BE2C (cell line): ENCODE measurements around the gene CHST5.
"Not testable (repeated sequence)": the region's sequence is repeated elsewhere in the genome, so short reads cannot be mapped to it uniquely, and the experiment has no call there.

Experiments used
- DNase-seq: peaks from one replicate; pipeline ENCODE4 v3.0.0-alpha.2; 2020
- H3K27me3 ChIP-seq: fragments of 250-450 bp; sonication (Bioruptor Pico); 2 replicates; pipeline ENCODE4 v1.5.1; 2020; ENCODE audit warnings: mild to moderate bottlenecking
- H3K36me3 ChIP-seq: fragments of 250-450 bp; sonication (Bioruptor Pico); 2 replicates; pipeline ENCODE4 v1.5.1; 2020; ENCODE audit warnings: mild to moderate bottlenecking
- H3K4me1 ChIP-seq: fragments of 250-450 bp; sonication (Bioruptor Pico); 2 replicates; pipeline ENCODE4 v1.5.1; 2020
- H3K4me3 ChIP-seq: 2 replicates; pipeline ENCODE4 v1.5.1; 2011; ENCODE audit warnings: low read depth, low read length
- H3K9me3 ChIP-seq: fragments of 250-450 bp; sonication (Bioruptor Pico); 2 replicates; pipeline ENCODE4 v1.5.1; 2020
- TF ChIP-seq, protein P1 (sequence below): IDR thresholded peaks from 2 replicates; pipeline ENCODE4 v1.5.1; 2012; ENCODE audit warnings: mild to moderate bottlenecking, low read depth, low read length

The CHST5 gene

DNA sequence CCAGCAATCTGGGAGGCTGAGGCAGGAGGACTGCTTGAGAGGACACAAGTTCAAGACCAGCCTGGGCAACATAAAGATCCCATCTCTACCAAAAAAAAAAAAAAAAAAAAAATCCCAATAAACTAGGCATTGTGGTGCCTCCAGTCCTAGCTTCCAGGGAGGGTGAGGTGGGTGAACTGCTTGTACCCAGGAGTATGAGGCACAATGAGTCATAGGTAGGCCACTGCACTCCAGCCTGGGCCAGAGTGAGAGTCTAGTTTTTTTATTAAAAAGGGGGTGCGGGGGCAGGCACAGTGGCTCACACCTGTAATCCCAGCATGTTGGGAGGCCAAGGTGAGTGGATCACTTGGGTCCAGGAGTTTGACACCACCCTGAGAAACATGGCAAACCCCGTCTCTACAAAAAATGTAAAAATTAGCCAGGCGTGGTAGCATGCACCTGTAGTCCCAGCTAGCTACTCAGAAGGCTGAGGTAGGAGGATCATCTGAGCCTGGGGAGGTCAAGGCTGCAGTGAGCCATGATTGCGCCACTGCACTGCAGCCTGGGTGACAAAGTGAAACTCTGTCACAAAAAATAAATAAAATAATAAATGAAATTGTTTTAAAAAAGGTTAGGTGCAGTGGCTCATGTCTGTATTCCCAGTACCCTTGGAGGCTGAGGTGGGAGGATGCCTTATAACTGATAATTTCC, 32.8 kb downstream of the CHST5 start:
- no peak for DNase-seq
- Histone ChIP-seq H3K9me3 (no peaks in the 10 kb centered on the region), H3K4me1 (peaks cover 7% of the 10 kb centered on the region), H3K27me3 (no peaks in the 10 kb centered on the region), H3K36me3 (no peaks in the 10 kb centered on the region), H3K4me3 (no peak overlapping the region)
- TF ChIP-seq, protein P1, sequence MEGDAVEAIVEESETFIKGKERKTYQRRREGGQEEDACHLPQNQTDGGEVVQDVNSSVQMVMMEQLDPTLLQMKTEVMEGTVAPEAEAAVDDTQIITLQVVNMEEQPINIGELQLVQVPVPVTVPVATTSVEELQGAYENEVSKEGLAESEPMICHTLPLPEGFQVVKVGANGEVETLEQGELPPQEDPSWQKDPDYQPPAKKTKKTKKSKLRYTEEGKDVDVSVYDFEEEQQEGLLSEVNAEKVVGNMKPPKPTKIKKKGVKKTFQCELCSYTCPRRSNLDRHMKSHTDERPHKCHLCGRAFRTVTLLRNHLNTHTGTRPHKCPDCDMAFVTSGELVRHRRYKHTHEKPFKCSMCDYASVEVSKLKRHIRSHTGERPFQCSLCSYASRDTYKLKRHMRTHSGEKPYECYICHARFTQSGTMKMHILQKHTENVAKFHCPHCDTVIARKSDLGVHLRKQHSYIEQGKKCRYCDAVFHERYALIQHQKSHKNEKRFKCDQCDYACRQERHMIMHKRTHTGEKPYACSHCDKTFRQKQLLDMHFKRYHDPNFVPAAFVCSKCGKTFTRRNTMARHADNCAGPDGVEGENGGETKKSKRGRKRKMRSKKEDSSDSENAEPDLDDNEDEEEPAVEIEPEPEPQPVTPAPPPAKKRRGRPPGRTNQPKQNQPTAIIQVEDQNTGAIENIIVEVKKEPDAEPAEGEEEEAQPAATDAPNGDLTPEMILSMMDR: no peak

DNA sequence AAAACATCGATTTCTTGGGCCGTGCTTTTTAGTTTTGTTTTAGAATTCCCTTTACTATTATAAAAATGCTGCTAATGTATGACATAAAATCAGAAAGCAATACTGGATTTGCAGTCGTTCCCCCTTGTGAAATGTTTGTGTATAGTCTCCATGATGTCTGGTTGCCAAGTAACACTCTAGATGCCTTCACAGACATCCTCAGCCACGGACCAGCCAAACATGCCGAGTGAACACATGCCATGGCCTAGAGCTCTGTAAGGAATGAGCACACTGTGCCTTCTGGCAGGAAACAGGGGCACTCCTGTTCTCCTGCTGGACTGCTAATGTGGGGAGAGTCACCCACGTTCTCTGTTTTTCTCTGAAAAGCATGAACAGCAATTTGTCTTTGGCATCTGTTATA, 34.1 kb downstream of the CHST5 start:
- H3K27me3 ChIP-seq, H3K36me3 ChIP-seq, DNase-seq, H3K4me1 ChIP-seq, H3K4me3 ChIP-seq, H3K9me3 ChIP-seq: not testable (repeated sequence)

DNA sequence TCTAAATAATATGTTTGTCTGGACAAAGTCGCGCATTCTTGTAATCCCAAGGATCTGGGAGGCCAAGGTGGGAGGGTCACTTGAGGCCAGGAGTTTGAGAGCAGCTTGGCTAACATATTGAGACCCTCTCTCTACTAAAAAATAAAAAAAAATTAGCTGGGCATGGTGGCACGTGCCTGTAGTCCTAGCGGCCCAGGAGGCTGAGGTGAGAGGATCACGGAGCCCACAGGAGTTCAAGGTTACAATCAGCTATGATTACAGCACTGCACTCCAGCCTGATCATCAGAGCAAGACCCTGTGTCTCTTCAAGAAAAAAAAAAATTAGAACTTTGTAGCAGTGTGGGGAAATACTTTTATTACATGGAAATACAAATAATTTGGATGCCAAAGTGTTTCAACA, 34.5 kb downstream of the CHST5 start:
- Histone ChIP-seq H3K27me3 (no peaks in the 10 kb centered on the region), H3K4me3 (no peak overlapping the region), H3K9me3 (no peaks in the 10 kb centered on the region), H3K4me1 (peaks cover 7% of the 10 kb centered on the region), H3K36me3 (no peaks in the 10 kb centered on the region)
- TF ChIP-seq, protein P1: no peak
- DNase-seq: no peak

DNA sequence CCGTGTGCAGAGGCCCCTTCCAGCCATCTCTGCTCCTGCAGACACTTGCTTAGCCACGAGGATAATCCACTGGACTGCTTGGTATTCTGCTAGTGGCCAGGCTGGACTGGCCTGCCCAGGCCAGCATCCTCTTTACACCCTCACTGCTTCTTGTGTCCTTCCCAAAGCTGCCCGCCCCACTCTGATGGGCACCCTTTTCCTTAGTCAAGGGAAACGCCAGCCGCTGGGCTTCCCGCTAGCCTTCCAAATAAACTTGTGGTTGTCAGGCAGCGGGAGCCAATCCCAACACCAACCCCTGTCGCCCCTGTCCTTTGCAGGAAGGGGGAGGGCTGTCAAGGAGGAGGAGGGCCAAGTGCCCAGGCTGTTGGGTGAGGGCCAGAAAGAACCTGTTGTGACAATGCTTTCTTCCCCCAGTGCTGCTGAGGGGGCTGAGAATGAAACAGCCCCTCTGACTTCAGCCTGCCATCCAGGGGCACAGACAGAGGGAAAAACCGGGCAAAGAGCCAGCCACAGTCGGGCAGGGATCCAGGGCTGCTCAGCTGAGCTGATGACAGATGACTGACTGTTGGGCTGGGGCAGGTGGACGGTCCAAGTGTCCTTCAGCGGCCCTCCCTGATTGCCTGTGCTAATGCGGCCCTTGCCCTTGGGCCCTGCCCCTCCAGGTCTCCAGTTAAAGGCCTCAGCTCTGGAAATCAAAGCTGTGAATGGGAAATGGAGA, 37.1 kb downstream of the CHST5 start:
- not testable (repeated sequence) for H3K27me3 ChIP-seq, H3K36me3 ChIP-seq, H3K9me3 ChIP-seq, H3K4me1 ChIP-seq
- H3K4me3 ChIP-seq: peak overlapping the region; percentile 7; the same call in 1 of the 2 replicates
- DNase-seq: peak; percentile 87

DNA sequence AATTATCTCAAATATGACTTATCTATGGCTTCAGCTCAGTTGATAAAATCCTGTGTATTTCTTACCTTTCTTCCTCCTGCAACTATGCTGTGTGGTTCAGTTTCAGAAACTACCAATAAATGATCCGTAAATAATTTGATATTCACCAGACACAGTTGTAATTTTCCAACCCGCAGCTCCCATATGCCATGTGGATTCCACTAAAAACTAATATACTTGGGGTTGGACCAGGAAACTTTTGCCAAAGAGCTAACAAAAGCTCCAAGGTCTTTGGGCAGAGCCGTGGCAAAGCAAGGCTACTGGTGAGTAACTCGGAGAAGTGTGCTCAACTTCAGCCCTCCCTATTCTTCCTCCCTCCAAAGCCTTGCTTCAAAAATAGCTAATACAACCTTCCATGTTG, 38.4 kb downstream of the CHST5 start:
- TF ChIP-seq, protein P1: no peak
- DNase-seq: no peak
- Histone ChIP-seq H3K4me3 (no peak overlapping the region), H3K36me3 (no peaks in the 10 kb centered on the region), H3K27me3 (no peaks in the 10 kb centered on the region), H3K9me3 (no peaks in the 10 kb centered on the region), H3K4me1 (peaks cover 8% of the 10 kb centered on the region)

DNA sequence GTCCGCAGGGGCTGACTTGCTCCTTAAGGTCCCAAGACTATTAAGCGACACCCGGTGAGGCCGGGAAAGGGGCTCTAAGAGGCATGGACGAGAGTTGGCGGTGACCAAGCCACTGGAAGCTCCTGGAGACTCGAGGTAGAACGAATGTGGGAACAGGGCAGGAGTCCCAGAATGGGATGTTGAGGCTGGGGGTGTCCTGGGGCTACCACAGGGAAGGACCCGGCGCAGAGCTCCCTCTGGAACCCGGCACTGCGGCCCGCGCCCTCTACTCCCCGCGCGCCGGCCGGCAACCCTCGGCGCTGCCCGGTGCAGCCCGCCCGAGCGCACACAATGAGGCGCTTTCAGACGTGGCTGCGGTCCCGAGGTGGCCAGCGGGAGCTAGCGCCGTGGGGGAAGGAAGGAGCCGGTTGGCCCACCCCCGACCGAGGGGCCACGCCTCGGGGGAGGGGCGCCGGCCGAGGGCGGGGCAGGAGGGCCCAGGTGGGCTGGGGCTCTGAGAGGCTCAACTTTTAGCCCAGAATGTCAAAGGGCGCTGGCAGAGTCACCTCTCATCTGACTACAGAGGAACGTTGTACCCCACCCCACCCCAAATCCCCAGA, 40.7 kb downstream of the CHST5 start, which contains the start of gene CHST6:
Gene CHST6, minus strand, starts transcription at position 366 of the 599 bp plus-strand sequence. CDS start 15,613 bp downstream, outside the sequence.
- H3K4me3 ChIP-seq: no peak within 1 kb of the TSS
- TF ChIP-seq, protein P1: no peak
- H3K4me1 ChIP-seq: peaks cover 18% of the 10 kb centered on the region
- DNase-seq: no peak
- no peaks in the 10 kb centered on the region for H3K9me3 ChIP-seq
- no peaks in the 10 kb centered on the region for H3K27me3 ChIP-seq
- H3K36me3 ChIP-seq: no peaks in the 10 kb centered on the region

DNA sequence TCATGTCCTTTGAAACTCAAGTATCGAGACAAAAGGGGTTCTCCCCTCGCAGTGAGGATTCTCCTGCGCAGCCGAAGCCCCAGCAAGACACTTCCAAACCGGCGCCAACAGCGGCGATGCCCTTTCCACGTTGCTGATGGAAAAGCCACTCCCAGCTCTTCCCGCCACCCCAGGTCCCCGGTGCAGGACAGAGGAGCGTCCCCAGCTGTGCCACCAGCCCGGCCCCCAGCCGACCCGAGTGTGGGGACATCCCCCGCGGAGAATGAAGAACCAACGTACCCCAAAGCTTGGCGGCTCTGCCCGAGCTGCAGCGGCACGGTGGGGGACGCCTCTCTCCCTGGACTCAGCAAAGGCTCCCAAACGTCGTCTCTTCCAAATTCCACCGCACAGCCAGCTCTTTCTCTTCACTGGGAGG, 41.2 kb downstream of the CHST5 start:
- no peak overlapping the region for H3K4me3 ChIP-seq
- TF ChIP-seq, protein P1: no peak

More for the DNA sequence above, 41.2 kb downstream of the CHST5 start:
- Histone ChIP-seq H3K4me1 (peaks cover 17% of the 10 kb centered on the region), H3K27me3 (no peaks in the 10 kb centered on the region), H3K36me3 (no peaks in the 10 kb centered on the region), H3K9me3 (no peaks in the 10 kb centered on the region)
- no peak for DNase-seq
